MM.1S (cell line): ENCODE data around the gene MYO1E.
"Not testable (repeated sequence)": the region's sequence is repeated elsewhere in the genome, so short reads cannot be mapped to it uniquely, and the experiment has no call there.

ENCODE experiments used
- DNase-seq: peaks from one replicate; pipeline ENCODE4 v3.0.0-alpha.2; 2015
- H2AFZ ChIP-seq: fragments of 300-600 bp; sonication (generic); 2 replicates; pipeline ENCODE4 v1.6.0; 2016; ENCODE audit warnings: antibody characterized with exemption, low read length
- H3F3A ChIP-seq: fragments of 300-600 bp; sonication (generic); 2 replicates; pipeline ENCODE4 v1.6.1; 2016; ENCODE audit warnings: mild to moderate bottlenecking, antibody characterized with exemption, low read length, moderate library complexity, mixed read lengths; ENCODE audit not compliant: insufficient read depth
- H3K27ac ChIP-seq: fragments of 300-600 bp; sonication (generic); 2 replicates; pipeline ENCODE4 v1.5.1; 2016; ENCODE audit warnings: mild to moderate bottlenecking, low read length
- H3K27me3 ChIP-seq: fragments of 300-600 bp; sonication (generic); replicated peaks from 2 replicates; pipeline ENCODE4 v1.6.0; 2016; ENCODE audit warnings: low read length; ENCODE audit not compliant: insufficient read depth
- H3K36me3 ChIP-seq: fragments of 300-600 bp; sonication (generic); replicated peaks from 2 replicates; pipeline ENCODE4 v1.6.1; 2016; ENCODE audit warnings: mild to moderate bottlenecking, low read length, mixed read lengths; ENCODE audit not compliant: insufficient read depth
- H3K4me1 ChIP-seq: fragments of 300-600 bp; sonication (generic); 2 replicates; pipeline ENCODE4 v1.6.1; 2016; ENCODE audit warnings: low read length, mixed read lengths
- H3K4me2 ChIP-seq: fragments of 300-600 bp; sonication (generic); 2 replicates; pipeline ENCODE4 v1.6.0; 2016; ENCODE audit warnings: low read depth, low read length
- H3K4me3 ChIP-seq: fragments of 300-600 bp; sonication (generic); 2 replicates; pipeline ENCODE4 v1.5.1; 2016; ENCODE audit warnings: low read length, mixed read lengths
- H3K79me2 ChIP-seq: fragments of 300-600 bp; sonication (generic); 2 replicates; pipeline ENCODE4 v1.6.1; 2016; ENCODE audit warnings: mixed run types, low read length, mixed read lengths
- H3K9ac ChIP-seq: fragments of 300-600 bp; sonication (generic); 2 replicates; pipeline ENCODE4 v1.6.1; 2016; ENCODE audit warnings: low read length, mixed read lengths
- H3K9me2 ChIP-seq: fragments of 300-600 bp; sonication (generic); replicated peaks from 2 replicates; pipeline ENCODE4 v1.6.1; 2016; ENCODE audit warnings: mild to moderate bottlenecking, low read length, mixed read lengths; ENCODE audit not compliant: insufficient read depth
- H3K9me3 ChIP-seq: fragments of 300-600 bp; sonication (generic); replicated peaks from 2 replicates; pipeline ENCODE4 v1.6.1; 2016; ENCODE audit warnings: mild to moderate bottlenecking, low read length, mixed read lengths; ENCODE audit not compliant: insufficient read depth
- H4K20me1 ChIP-seq: fragments of 300-600 bp; sonication (generic); 2 replicates; pipeline ENCODE4 v1.6.1; 2016; ENCODE audit warnings: mild to moderate bottlenecking, low read length, moderate library complexity, mixed read lengths; ENCODE audit not compliant: insufficient read depth
- EZH2 ChIP-seq: fragments of 300-600 bp; sonication (generic); optimal IDR thresholded peaks from 2 replicates; pipeline ENCODE3; 2017; ENCODE audit warnings: low read depth, mild to moderate bottlenecking, antibody characterized with exemption, low read length, mixed read lengths
- EZH2phosphoT487 ChIP-seq: fragments of 300-600 bp; sonication (generic); IDR thresholded peaks from 2 replicates; pipeline ENCODE4 v1.6.1; 2018; ENCODE audit warnings: antibody characterized with exemption, low read length
- TF ChIP-seq, protein P1 (sequence below): fragments of 300-600 bp; sonication (generic); IDR thresholded peaks from 2 replicates; pipeline ENCODE4 v1.5.1; 2016; ENCODE audit warnings: antibody characterized with exemption, low read length, mixed read lengths

Gene MYO1E

DNA sequence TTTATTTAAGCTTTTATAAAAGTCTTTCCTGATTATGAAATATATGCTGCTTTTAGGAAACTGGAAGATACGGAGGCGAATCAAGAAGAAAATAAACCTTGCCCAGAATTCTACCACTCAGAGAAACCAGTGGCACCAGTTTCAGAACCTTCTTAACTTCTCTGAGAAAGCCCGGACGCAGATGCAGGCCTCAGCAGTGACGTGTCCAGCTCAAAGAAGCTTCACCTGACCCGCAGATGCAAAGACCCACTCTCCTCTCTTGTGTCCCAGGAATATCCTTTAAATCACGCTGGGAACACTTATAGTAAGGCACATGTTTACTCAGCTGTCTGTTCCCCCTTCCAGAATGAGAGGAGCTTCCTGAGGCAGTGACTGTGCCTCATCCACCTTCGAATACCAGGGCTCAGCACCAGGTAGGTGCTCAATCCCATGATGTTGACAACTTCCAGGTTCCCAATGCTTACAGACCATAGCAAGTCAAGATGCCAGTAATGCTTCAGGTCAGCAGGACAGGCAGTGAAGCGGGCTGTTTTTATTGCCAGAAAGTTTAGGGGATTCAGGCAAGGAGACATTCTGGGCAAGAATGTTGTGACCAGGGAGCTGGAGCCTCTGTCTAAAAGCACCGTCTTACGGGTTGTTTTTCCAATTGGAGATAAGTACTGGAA, 205.9 kb downstream of the MYO1E start:
- no peak overlapping the region for H3K27ac ChIP-seq
- no peak for DNase-seq
- no peaks in the 10 kb centered on the region for H3K27me3 ChIP-seq
- no peaks in the 10 kb centered on the region for H3K9me2 ChIP-seq
- H3K36me3 ChIP-seq: no peaks in the 10 kb centered on the region
- H3K9me3 ChIP-seq: no peaks in the 10 kb centered on the region
- peaks cover 3% of the 10 kb centered on the region; the same call in 1 of the 2 replicates for H3F3A ChIP-seq
- TF ChIP-seq EZH2: no peak
- no peak overlapping the region for H2AFZ ChIP-seq
- no peaks in the 10 kb centered on the region for H3K79me2 ChIP-seq
- H3K9ac ChIP-seq: no peak overlapping the region
- H3K4me2 ChIP-seq: no peak overlapping the region
- H4K20me1 ChIP-seq: no peaks in the 10 kb centered on the region
- peaks cover 12% of the 10 kb centered on the region for H3K4me1 ChIP-seq
- no peak overlapping the region for H3K4me3 ChIP-seq

DNA sequence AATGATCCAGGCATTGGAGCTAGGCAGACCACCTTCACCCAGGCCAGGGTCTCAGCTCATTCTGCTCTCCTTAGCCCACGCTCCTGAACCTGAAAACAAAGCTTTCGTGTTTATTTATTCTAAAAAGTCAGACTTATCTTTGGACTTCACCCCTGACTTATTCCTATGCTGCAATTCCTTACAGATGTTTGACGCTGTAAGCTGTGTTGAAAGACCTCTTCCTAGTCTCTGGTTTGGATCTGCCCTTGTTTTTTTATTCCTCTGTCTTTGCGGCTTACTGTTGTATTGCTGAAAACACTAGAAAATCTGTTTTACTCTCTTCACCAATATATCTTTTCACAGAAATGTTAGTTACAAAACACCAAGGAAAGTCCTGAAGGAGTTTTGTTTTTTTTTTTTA, 206.5 kb downstream of the MYO1E start:
- Histone ChIP-seq H3K9me3 (no peaks in the 10 kb centered on the region), H3K27ac (no peak overlapping the region), H3K9ac (no peak overlapping the region), H3F3A (peaks cover 3% of the 10 kb centered on the region; the same call in 1 of the 2 replicates), H3K79me2 (no peaks in the 10 kb centered on the region), H4K20me1 (no peaks in the 10 kb centered on the region), H3K9me2 (no peaks in the 10 kb centered on the region), H3K4me1 (peaks cover 12% of the 10 kb centered on the region), H3K4me2 (no peak overlapping the region), H3K4me3 (no peak overlapping the region), H2AFZ (no peak overlapping the region), H3K27me3 (no peaks in the 10 kb centered on the region), H3K36me3 (no peaks in the 10 kb centered on the region)
- TF ChIP-seq EZH2 (no peak), EZH2phosphoT487 (no peak)
- TF ChIP-seq, protein P1, sequence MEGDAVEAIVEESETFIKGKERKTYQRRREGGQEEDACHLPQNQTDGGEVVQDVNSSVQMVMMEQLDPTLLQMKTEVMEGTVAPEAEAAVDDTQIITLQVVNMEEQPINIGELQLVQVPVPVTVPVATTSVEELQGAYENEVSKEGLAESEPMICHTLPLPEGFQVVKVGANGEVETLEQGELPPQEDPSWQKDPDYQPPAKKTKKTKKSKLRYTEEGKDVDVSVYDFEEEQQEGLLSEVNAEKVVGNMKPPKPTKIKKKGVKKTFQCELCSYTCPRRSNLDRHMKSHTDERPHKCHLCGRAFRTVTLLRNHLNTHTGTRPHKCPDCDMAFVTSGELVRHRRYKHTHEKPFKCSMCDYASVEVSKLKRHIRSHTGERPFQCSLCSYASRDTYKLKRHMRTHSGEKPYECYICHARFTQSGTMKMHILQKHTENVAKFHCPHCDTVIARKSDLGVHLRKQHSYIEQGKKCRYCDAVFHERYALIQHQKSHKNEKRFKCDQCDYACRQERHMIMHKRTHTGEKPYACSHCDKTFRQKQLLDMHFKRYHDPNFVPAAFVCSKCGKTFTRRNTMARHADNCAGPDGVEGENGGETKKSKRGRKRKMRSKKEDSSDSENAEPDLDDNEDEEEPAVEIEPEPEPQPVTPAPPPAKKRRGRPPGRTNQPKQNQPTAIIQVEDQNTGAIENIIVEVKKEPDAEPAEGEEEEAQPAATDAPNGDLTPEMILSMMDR: no peak
- DNase-seq: no peak

DNA sequence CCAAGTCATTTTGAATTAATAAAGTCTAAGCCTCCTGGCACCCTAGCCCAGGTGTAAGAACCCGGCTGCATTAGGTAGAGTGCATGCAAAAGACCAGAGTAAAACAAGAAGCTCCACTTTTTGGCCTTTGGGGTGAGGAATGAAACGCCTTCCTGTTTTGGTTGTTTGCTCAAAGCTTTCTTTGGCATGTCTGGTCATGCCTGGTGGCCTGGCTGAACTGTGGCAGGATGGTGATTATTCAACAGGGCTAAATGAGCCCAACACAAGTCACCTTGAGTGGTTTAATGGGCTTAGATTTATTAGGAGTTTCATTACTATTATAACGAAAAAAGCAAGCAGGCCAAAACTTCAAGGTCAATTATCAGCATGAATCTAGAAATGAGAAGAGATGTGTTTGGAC, 206.9 kb downstream of the MYO1E start:
- no peaks in the 10 kb centered on the region for H3K36me3 ChIP-seq
- TF ChIP-seq, protein P1: no peak
- TF ChIP-seq EZH2: no peak
- no peak for TF ChIP-seq EZH2phosphoT487
- H3K4me3 ChIP-seq: no peak overlapping the region
- no peak overlapping the region for H3K27ac ChIP-seq
- no peaks in the 10 kb centered on the region for H3K9me2 ChIP-seq
- peak; percentile 42 for DNase-seq
- peaks cover 3% of the 10 kb centered on the region; the same call in 1 of the 2 replicates for H3F3A ChIP-seq
- H2AFZ ChIP-seq: 0 out of 2 replicates have a peak overlapping the region, but pooled peaks have one; percentile 8
- H3K9me3 ChIP-seq: no peaks in the 10 kb centered on the region
- no peak overlapping the region for H3K4me2 ChIP-seq
- H3K79me2 ChIP-seq: no peaks in the 10 kb centered on the region
- no peak overlapping the region for H3K9ac ChIP-seq
- peaks cover 12% of the 10 kb centered on the region for H3K4me1 ChIP-seq
- H4K20me1 ChIP-seq: no peaks in the 10 kb centered on the region
- H3K27me3 ChIP-seq: no peaks in the 10 kb centered on the region

DNA sequence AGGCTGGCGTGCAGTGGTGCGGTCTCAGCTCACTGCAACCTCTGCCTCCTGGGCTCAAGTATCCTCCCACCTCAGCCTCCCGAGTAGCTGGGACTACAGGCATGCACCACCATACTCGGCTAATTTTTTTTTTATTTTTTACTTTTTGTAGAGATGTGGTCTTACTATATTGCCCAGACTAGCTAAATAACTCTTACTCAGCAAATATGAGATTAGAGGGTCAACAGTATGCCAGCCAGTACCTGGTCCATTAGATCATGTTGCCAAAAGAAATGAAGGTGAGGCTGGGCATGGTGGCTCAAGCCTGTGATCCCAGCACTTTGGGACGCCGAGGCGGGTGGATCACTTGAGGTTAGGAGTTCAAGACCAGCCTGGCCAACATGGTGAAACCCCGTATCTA, 210.6 kb downstream of the MYO1E start:
- H3K9me2 ChIP-seq, DNase-seq, H3K27ac ChIP-seq, H3K27me3 ChIP-seq, H3F3A ChIP-seq, H3K9me3 ChIP-seq, H2AFZ ChIP-seq, H3K4me3 ChIP-seq, H3K36me3 ChIP-seq, H3K9ac ChIP-seq, H3K79me2 ChIP-seq, H4K20me1 ChIP-seq, H3K4me2 ChIP-seq: not testable (repeated sequence)
- peaks cover 12% of the 10 kb centered on the region for H3K4me1 ChIP-seq
